Effector memory CD8-positive, alpha-beta T cell (primary cell): ENCODE measurements around the gene PRKD3.

Experiments used
- ATAC-seq: fragments of 150-1000 bp; cut with Tn5 transposase; replicated peaks from 2 replicates; pipeline ENCODE4 v1.10.0; 2021; ENCODE audit warnings: mild to moderate bottlenecking, moderate library complexity
- DNase-seq, 3 experiments: peaks; one replicate each; pipeline ENCODE4 v3.0.0; 2021
- H3K27ac Mint-ChIP-seq, 2 donors: one replicate each; pipeline ENCODE4 v1.8.0; 2022; ENCODE audit warnings: mild to moderate bottlenecking in 2 of 2, mixed read lengths in 2 of 2, moderate library complexity in 2 of 2
- H3K27me3 Mint-ChIP-seq, 2 donors: one replicate each; pipeline ENCODE4 v1.8.0; 2022; ENCODE audit warnings: mixed read lengths in 2 of 2
- H3K36me3 Mint-ChIP-seq: one replicate; pipeline ENCODE4 v1.8.0; 2022; ENCODE audit warnings: mild to moderate bottlenecking, moderate library complexity, mixed read lengths; ENCODE audit not compliant: insufficient read depth
- H3K4me1 Mint-ChIP-seq, 2 donors: one replicate each; pipeline ENCODE4 v1.8.0; 2022; ENCODE audit warnings: low read depth in 2 of 2, mixed read lengths in 2 of 2
- H3K4me3 Mint-ChIP-seq, 2 donors: one replicate each; pipeline ENCODE4 v1.8.0; 2022; ENCODE audit warnings: mild to moderate bottlenecking in 2 of 2, mixed read lengths in 2 of 2, moderate library complexity in 2 of 2
- H3K9me3 Mint-ChIP-seq, 2 donors: one replicate each; pipeline ENCODE4 v1.8.0; 2022; ENCODE audit warnings: mixed read lengths in 2 of 2

Gene PRKD3

DNA sequence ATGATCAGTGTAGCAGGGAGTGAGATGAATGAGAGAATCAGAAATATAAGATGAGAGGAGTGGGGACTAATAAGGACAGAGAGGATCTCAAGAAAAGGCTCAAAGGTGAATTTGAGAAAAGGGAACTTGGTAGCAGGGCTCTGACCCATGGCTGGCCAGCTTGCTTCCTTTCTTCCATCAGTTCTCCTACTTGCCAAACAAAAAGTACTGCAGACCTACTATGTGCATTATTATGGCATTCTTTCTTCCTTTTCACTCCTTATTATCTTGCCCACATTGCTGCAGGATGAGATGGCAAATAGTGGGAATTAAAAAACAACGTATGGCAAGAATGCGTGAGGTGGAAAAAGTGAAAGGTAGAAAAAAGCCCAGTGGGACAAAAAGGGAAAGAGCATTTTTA is 33.0 kb downstream of the PRKD3 start:
- no peak for ATAC-seq
- no peak for DNase-seq
- Mint-ChIP-seq H3K27me3 (no peaks in the 10 kb centered on the region), H3K4me1 (peaks cover 0 to 6% of the 10 kb centered on the region in 2 donors), H3K36me3 (peaks cover 31% of the 10 kb centered on the region), H3K4me3 (no peak overlapping the region), H3K27ac (no peak overlapping the region), H3K9me3 (no peaks in the 10 kb centered on the region)

DNA sequence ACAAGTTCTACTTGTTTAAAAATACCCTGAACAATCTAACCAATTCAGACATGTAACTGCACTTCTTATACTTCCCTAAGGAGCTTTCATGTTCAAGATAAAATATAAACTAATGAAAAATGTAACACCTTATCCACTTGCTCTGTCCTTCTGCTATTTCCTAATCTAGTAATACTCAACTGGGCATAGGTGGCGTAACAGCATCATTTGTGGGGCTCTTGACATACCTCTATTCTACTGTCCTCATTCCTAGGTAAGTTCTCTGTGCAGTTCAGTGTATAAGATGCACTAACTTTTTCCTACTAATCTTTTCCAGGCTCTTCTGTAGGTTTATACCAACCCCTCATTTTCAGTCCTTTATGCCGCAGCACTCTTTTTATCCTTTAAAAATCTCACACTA is 36.7 kb downstream of the PRKD3 start:
- Mint-ChIP-seq H3K27ac (no peak overlapping the region), H3K4me1 (no peaks in the 10 kb centered on the region), H3K27me3 (no peaks in the 10 kb centered on the region), H3K9me3 (no peaks in the 10 kb centered on the region), H3K36me3 (peaks cover 46% of the 10 kb centered on the region), H3K4me3 (no peak overlapping the region)
- ATAC-seq, result no peak
- DNase-seq, result no peak

DNA sequence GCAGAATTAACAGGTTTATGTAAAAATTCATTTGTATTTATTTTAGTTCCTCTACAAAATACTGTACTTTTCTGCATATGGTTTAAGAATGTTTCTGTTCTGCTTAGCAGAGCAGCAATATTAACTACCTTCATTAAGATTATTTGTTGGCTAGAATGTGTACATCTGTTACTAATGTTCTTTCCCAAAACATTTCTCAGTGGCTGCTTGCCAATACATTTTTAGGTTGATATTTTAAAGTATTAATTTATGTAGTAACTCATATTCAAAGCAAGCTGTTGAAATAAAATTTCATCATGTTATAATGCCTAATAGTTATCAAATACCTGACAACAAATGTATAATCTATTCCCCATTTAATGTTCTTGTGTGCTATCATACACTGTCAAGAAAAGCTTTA is 40.3 kb downstream of the PRKD3 start:
- Mint-ChIP-seq H3K27ac (no peak overlapping the region), H3K4me3 (no peak overlapping the region), H3K9me3 (no peaks in the 10 kb centered on the region), H3K4me1 (no peaks in the 10 kb centered on the region), H3K36me3 (peaks cover 39% of the 10 kb centered on the region), H3K27me3 (no peaks in the 10 kb centered on the region)
- DNase-seq (no peak), ATAC-seq (no peak)

DNA sequence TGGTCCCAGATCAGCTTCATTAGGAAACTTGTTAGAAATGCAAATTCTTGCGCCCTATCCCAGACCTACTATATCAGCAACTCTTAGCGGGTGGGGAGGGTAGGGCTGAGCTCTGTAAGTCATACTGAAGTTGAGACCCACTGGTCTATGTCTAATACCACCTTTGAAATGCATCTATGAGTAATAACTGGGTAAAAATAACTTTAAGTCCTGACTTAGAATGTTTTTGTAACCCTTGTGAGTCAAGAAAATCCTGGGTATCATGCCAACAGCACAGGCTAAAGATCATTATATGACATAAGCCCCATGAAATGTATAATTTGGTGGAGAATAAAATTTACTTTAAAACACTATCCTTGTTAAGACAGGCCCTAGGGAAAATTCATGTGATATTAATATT is 41.4 kb downstream of the PRKD3 start:
- H3K36me3 Mint-ChIP-seq, result peaks cover 41% of the 10 kb centered on the region
- H3K4me1 Mint-ChIP-seq, result no peaks in the 10 kb centered on the region
- no peaks in the 10 kb centered on the region for H3K9me3 Mint-ChIP-seq
- no peak overlapping the region for H3K27ac Mint-ChIP-seq
- H3K4me3 Mint-ChIP-seq, result no peak overlapping the region
- ATAC-seq, result no peak
- no peak for DNase-seq
- no peaks in the 10 kb centered on the region for H3K27me3 Mint-ChIP-seq

DNA sequence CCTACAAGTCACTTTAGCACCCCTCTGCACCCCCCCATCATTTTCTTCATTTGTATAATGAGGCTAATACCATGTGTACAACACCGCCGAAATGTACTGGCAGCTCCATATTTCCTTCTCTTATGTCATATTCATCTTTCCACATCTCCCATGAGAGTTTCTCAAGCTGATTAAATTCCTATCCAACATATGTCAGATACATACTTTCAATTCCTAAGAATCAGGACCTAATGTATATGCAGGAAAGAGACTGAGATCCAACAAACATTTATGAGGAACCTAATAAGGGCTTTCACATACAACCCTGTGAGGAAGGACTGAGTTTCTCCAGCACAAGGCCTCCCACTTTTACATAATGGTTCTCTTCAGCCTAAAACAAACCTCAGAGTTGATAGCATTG is 41.9 kb downstream of the PRKD3 start:
- DNase-seq (no peak), ATAC-seq (no peak)
- Mint-ChIP-seq H3K27ac (no peak overlapping the region), H3K4me1 (no peaks in the 10 kb centered on the region), H3K27me3 (no peaks in the 10 kb centered on the region), H3K9me3 (no peaks in the 10 kb centered on the region), H3K36me3 (peaks cover 45% of the 10 kb centered on the region), H3K4me3 (no peak overlapping the region)

DNA sequence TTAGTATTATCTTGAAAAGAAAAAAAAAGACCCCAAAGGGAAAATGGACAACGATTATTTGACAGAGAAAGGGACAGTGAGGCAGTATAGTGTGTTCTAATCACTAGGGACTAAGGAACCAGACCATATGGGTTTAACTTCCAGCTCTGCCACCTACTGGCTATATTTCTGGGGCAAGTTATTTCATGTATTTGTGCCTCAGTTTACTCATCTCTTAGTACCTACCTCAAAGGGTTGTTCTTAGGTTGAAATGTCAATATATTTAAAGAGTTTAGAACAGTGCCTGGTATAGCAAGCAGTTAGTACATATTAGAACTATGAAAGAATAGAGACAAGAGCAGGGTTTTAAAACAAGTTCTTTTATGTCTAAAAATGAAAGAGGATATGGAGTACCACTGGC is 42.7 kb downstream of the PRKD3 start:
- Mint-ChIP-seq H3K27ac (peak overlapping the region in 1 of 2 donors; percentile 14), H3K4me1 (no peaks in the 10 kb centered on the region), H3K4me3 (no peak overlapping the region), H3K36me3 (peaks cover 45% of the 10 kb centered on the region), H3K9me3 (no peaks in the 10 kb centered on the region), H3K27me3 (no peaks in the 10 kb centered on the region)
- DNase-seq (no peak), ATAC-seq (no peak)

DNA sequence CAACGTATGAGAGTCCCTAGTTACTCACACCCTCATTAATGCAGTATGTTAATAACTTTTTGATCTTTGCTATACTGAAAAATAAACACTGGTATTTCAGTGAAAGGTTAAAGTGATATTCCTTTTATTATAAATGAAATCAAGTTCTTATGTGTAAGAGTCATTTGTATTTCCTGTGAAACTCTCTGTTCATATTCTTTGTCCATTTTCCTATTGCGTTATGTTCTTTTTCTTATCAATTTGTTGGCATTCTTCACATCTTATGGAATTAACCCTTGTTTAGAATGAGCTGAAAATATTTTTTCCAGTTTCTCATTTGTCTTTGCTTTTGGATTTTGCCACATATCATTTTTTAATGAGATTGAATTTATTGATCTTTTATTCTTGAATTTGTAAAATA is 48.3 kb downstream of the PRKD3 start:
- no peaks in the 10 kb centered on the region for H3K9me3 Mint-ChIP-seq
- peaks cover 44% of the 10 kb centered on the region for H3K36me3 Mint-ChIP-seq
- no peak overlapping the region for H3K4me3 Mint-ChIP-seq
- H3K27ac Mint-ChIP-seq, result peak overlapping the region in 1 of 2 donors; percentile 29
- ATAC-seq, result no peak
- no peak for DNase-seq
- H3K4me1 Mint-ChIP-seq, result no peaks in the 10 kb centered on the region
- H3K27me3 Mint-ChIP-seq, result no peaks in the 10 kb centered on the region
